ENCODE results near the gene ZNF536. TPM values are rescaled to one million over a fixed set of nuclear protein-coding genes. Genes with fewer than 3 reads are reported as not detected.

ZNF536 gene
- total and polyA plus RNA-seq, 9 of the 15 experiments (the other 6 are each of a cell fraction or from before 2014, with no cell fraction given) = not detected

GRCh38 chr19:30471441-30471840 is 99.3 kb downstream of the ZNF536 start (continued):
- TF ChIP-seq ZNF639 (CRISPR knock-in tag; conservative IDR thresholded peaks at IDR 0.05 in 1 of 2, IDR thresholded peaks at IDR 0.05 in 1 of 2) (no peak), BRCA1 (IDR thresholded peaks at IDR 0.05) (no peak), BRCA1 (CRISPR knock-in tag; IDR thresholded peaks at IDR 0.05) (no peak), ZNF407 (IDR thresholded peaks at IDR 0.05; ENCODE audit: low read depth) (no peak), ZNF561 (CRISPR knock-in tag; conservative IDR thresholded peaks at IDR 0.05) (no peak)
